Medulla oblongata (tissue), 1 donor: ENCODE data around the gene STX11.
A peak's percentile ranks its signal among the peaks of the same experiment; 100 is the strongest.
"Not testable (repeated sequence)": the region's sequence is repeated elsewhere in the genome, so short reads cannot be mapped to it uniquely, and the experiment has no call there.

ENCODE experiments used
- DNase-seq: peaks from one replicate; pipeline ENCODE4 v3.0.0-alpha.2; 2015; ENCODE audit errors: extremely low spot score

STX11 gene

GRCh38 chr6:144174006-144174405 is 23.7 kb downstream of the STX11 start:
- no peak for DNase-seq

GRCh38 chr6:144176043-144176442 is 25.7 kb downstream of the STX11 start:
- no peak for DNase-seq

GRCh38 chr6:144177726-144178125 is 27.4 kb downstream of the STX11 start:
- DNase-seq, result no peak

GRCh38 chr6:144178323-144178722 is 28.0 kb downstream of the STX11 start:
- no peak for DNase-seq

- no peak for DNase-seq
Observed at GRCh38 chr6:144179237-144179636, 28.9 kb downstream of the STX11 start.

- DNase-seq, result no peak
Observed at GRCh38 chr6:144179828-144180227, 29.5 kb downstream of the STX11 start.

- DNase-seq, result not testable (repeated sequence)
Observed at GRCh38 chr6:144180354-144180753, 30.0 kb downstream of the STX11 start.

- peak; percentile 19 for DNase-seq
Observed at GRCh38 chr6:144181639-144182038, 31.3 kb downstream of the STX11 start.

GRCh38 chr6:144184186-144184585 is 33.9 kb downstream of the STX11 start:
- not testable (repeated sequence) for DNase-seq

GRCh38 chr6:144185133-144185836 is 35.0 kb downstream of the STX11 start:
- DNase-seq, result no peak

- DNase-seq, result no peak
Observed at GRCh38 chr6:144186817-144187625, 36.7 kb downstream of the STX11 start.

- no peak for DNase-seq
Observed at GRCh38 chr6:144189351-144189750, 39.0 kb downstream of the STX11 start.

GRCh38 chr6:144190080-144190479 is 39.8 kb downstream of the STX11 start:
- DNase-seq, result no peak

GRCh38 chr6:144190593-144190992 is 40.3 kb downstream of the STX11 start:
- no peak for DNase-seq

- no peak for DNase-seq
Observed at GRCh38 chr6:144193181-144193580, 42.9 kb downstream of the STX11 start.

GRCh38 chr6:144194293-144194810 is 44.0 kb downstream of the STX11 start:
- no peak for DNase-seq

GRCh38 chr6:144195671-144196270 is 45.5 kb downstream of the STX11 start:
- DNase-seq, result no peak

GRCh38 chr6:144197919-144198318 is 47.6 kb downstream of the STX11 start:
- DNase-seq, result no peak

GRCh38 chr6:144202879-144203468 is 52.7 kb downstream of the STX11 start:
- DNase-seq, result no peak

GRCh38 chr6:144211160-144211559 is 60.8 kb downstream of the STX11 start:
- DNase-seq, result no peak

- no peak for DNase-seq
Observed at GRCh38 chr6:144213315-144213714, 63.0 kb downstream of the STX11 start.

- no peak for DNase-seq
Observed at GRCh38 chr6:144214029-144214428, 63.7 kb downstream of the STX11 start.
